ENCODE measurements around the gene VPS13C.
A peak's percentile ranks its signal among the peaks of the same experiment; 100 is the strongest.

The VPS13C gene, protein sequence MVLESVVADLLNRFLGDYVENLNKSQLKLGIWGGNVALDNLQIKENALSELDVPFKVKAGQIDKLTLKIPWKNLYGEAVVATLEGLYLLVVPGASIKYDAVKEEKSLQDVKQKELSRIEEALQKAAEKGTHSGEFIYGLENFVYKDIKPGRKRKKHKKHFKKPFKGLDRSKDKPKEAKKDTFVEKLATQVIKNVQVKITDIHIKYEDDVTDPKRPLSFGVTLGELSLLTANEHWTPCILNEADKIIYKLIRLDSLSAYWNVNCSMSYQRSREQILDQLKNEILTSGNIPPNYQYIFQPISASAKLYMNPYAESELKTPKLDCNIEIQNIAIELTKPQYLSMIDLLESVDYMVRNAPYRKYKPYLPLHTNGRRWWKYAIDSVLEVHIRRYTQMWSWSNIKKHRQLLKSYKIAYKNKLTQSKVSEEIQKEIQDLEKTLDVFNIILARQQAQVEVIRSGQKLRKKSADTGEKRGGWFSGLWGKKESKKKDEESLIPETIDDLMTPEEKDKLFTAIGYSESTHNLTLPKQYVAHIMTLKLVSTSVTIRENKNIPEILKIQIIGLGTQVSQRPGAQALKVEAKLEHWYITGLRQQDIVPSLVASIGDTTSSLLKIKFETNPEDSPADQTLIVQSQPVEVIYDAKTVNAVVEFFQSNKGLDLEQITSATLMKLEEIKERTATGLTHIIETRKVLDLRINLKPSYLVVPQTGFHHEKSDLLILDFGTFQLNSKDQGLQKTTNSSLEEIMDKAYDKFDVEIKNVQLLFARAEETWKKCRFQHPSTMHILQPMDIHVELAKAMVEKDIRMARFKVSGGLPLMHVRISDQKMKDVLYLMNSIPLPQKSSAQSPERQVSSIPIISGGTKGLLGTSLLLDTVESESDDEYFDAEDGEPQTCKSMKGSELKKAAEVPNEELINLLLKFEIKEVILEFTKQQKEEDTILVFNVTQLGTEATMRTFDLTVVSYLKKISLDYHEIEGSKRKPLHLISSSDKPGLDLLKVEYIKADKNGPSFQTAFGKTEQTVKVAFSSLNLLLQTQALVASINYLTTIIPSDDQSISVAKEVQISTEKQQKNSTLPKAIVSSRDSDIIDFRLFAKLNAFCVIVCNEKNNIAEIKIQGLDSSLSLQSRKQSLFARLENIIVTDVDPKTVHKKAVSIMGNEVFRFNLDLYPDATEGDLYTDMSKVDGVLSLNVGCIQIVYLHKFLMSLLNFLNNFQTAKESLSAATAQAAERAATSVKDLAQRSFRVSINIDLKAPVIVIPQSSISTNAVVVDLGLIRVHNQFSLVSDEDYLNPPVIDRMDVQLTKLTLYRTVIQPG (N-terminal part only)

DNA sequence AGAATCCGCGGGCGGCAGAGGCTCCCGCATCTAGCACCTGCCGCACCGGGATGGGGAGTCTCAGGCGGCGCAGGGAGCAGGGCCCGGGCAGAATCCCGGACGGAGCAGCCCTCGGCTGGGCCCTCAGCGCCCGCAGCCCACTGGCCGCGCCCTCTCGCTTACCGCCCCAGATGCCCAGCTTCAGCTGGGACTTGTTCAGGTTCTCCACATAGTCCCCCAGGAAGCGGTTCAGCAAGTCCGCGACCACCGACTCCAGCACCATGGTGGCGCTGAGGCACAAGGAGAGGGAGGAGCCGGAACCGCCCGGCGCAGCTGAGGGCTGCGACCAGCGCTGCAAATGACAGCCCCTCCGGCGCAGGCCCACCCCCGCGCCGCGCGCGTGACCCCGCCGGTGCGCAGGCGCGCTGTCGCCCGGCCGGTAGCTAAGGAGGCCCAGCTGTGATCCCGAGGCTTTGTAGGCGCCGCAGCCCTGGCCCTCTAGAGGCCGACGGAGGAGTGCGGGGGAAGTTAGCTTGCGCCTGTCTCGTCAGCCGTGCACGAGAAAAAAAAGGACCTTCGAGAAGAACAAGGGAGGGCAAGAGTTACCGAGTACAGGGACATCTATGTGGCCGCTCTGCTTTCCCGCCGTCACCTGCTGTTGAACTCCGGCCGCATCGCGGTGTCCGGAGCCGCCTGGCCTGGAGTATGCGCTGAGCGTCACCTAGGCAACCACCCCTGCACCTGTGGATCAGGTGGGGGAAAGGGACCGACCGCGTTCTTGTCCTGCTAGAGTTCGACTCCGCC lies at the start of gene VPS13C:
VPS13C (minus strand) TSS at position 335 of the 783 bp plus-strand sequence; CDS start at position 262, 73 bp downstream.
- Histone ChIP-seq H3K27me3 (ENCODE audit: low read length) (no peaks in the 10 kb centered on the region), H3F3A (ENCODE audit: insufficient read depth) (no peaks in the 10 kb centered on the region), H3K4me2 (ENCODE audit: low read depth, low read length, poor library complexity, severe bottlenecking) (peak within 1 kb of the TSS; percentile 96), H3K27ac (ENCODE audit: low read depth, low read length) (peak within 1 kb of the TSS; percentile 82), H4K20me1 (ENCODE audit: low read depth, low read length) (no peaks in the 10 kb centered on the region), H3K36me3 (ENCODE audit: low read length) (no peaks in the 10 kb centered on the region), H3K9me2 (replicated peaks; ENCODE audit: insufficient read depth, low read length) (no peaks in the 10 kb centered on the region), H3K9me3 (ENCODE audit: insufficient read depth, low read length) (no peaks in the 10 kb centered on the region), H2AFZ (ENCODE audit: low read depth, low read length, severe bottlenecking) (peak within 1 kb of the TSS; percentile 89), H3K9ac (ENCODE audit: low read length) (peak within 1 kb of the TSS; percentile 91), H3K79me2 (ENCODE audit: insufficient read depth, low read length) (peaks cover 42% of the 10 kb centered on the region), H3K4me3 (ENCODE audit: insufficient read depth, low read length, poor library complexity, severe bottlenecking) (peak within 1 kb of the TSS; percentile 96)
- TF ChIP-seq EZH2phosphoT487 (conservative IDR thresholded peaks at IDR 0.05; ENCODE audit: low read length), result no peak
- TF ChIP-seq, protein P1, sequence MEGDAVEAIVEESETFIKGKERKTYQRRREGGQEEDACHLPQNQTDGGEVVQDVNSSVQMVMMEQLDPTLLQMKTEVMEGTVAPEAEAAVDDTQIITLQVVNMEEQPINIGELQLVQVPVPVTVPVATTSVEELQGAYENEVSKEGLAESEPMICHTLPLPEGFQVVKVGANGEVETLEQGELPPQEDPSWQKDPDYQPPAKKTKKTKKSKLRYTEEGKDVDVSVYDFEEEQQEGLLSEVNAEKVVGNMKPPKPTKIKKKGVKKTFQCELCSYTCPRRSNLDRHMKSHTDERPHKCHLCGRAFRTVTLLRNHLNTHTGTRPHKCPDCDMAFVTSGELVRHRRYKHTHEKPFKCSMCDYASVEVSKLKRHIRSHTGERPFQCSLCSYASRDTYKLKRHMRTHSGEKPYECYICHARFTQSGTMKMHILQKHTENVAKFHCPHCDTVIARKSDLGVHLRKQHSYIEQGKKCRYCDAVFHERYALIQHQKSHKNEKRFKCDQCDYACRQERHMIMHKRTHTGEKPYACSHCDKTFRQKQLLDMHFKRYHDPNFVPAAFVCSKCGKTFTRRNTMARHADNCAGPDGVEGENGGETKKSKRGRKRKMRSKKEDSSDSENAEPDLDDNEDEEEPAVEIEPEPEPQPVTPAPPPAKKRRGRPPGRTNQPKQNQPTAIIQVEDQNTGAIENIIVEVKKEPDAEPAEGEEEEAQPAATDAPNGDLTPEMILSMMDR (IDR thresholded peaks at IDR 0.05; ENCODE audit: insufficient read depth, low read length, poor library complexity, severe bottlenecking), result peak; percentile 77

DNA sequence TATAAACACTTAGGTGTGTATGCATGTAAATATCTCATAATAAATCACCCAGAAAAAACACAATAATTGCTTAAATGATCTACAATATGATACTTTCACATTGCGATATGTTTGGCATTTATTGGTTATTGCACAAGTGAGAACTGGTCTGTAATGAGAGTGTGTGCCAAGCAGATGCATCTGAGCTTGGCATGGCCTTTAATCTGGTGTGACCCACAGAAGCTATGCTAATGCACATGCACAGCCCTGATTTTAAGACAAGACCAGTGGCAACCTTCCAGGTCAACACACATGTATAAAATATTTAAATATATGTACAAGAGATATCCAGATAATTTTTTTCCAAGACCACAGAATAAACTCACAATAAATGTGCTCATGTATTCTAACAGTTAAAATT lies 49.2 kb upstream of the VPS13C start:
- Histone ChIP-seq H3F3A (ENCODE audit: insufficient read depth) (no peaks in the 10 kb centered on the region), H3K79me2 (ENCODE audit: insufficient read depth, low read length) (no peaks in the 10 kb centered on the region), H3K9me2 (replicated peaks; ENCODE audit: insufficient read depth, low read length) (no peaks in the 10 kb centered on the region), H3K4me2 (ENCODE audit: low read depth, low read length, poor library complexity, severe bottlenecking) (no peak overlapping the region), H2AFZ (ENCODE audit: low read depth, low read length, severe bottlenecking) (no peak overlapping the region), H3K27me3 (ENCODE audit: low read length) (no peaks in the 10 kb centered on the region), H3K9ac (ENCODE audit: low read length) (no peak overlapping the region), H4K20me1 (ENCODE audit: low read depth, low read length) (no peaks in the 10 kb centered on the region), H3K4me3 (ENCODE audit: insufficient read depth, low read length, poor library complexity, severe bottlenecking) (no peak overlapping the region), H3K9me3 (ENCODE audit: insufficient read depth, low read length) (no peaks in the 10 kb centered on the region), H3K36me3 (ENCODE audit: low read length) (no peaks in the 10 kb centered on the region), H3K27ac (ENCODE audit: low read depth, low read length) (no peak overlapping the region)
- TF ChIP-seq, protein P1 (IDR thresholded peaks at IDR 0.05; ENCODE audit: insufficient read depth, low read length, poor library complexity, severe bottlenecking), result no peak
- TF ChIP-seq EZH2phosphoT487 (conservative IDR thresholded peaks at IDR 0.05; ENCODE audit: low read length), result no peak

DNA sequence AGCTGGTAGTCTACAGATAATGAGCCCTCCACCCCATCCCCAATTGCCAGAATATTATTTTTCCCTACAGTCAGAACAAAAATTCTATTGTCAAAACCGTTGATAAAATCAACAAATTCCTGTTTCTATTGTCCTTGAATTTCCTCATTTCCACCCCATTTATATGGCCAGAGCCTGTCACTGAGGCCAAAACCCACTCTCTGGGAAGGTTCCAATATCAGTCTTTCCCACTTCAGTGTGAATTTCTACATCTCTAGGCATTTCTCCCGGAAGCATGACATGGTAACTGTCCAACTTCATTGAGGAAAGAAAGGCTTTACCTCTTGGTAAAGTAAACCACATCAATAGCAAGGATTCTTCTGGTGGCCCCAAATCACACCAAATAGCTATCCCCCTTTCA lies 48.2 kb upstream of the VPS13C start:
- Histone ChIP-seq H3K4me2 (ENCODE audit: low read depth, low read length, poor library complexity, severe bottlenecking) (no peak overlapping the region), H3K27ac (ENCODE audit: low read depth, low read length) (no peak overlapping the region), H4K20me1 (ENCODE audit: low read depth, low read length) (no peaks in the 10 kb centered on the region), H2AFZ (ENCODE audit: low read depth, low read length, severe bottlenecking) (no peak overlapping the region), H3K27me3 (ENCODE audit: low read length) (no peaks in the 10 kb centered on the region), H3K79me2 (ENCODE audit: insufficient read depth, low read length) (no peaks in the 10 kb centered on the region), H3K36me3 (ENCODE audit: low read length) (no peaks in the 10 kb centered on the region), H3F3A (ENCODE audit: insufficient read depth) (no peaks in the 10 kb centered on the region), H3K9me2 (replicated peaks; ENCODE audit: insufficient read depth, low read length) (no peaks in the 10 kb centered on the region), H3K9me3 (ENCODE audit: insufficient read depth, low read length) (no peaks in the 10 kb centered on the region), H3K9ac (ENCODE audit: low read length) (no peak overlapping the region), H3K4me3 (ENCODE audit: insufficient read depth, low read length, poor library complexity, severe bottlenecking) (no peak overlapping the region)
- no peak for TF ChIP-seq EZH2phosphoT487 (conservative IDR thresholded peaks at IDR 0.05; ENCODE audit: low read length)
- TF ChIP-seq, protein P1 (IDR thresholded peaks at IDR 0.05; ENCODE audit: insufficient read depth, low read length, poor library complexity, severe bottlenecking), result no peak

Measured in SU-DHL-6 (cell line).